Upper lobe of left lung (tissue), 4 donors: ENCODE measurements around the gene NHSL2.

Experiments used
- CTCF ChIP-seq, 6 experiments: fragments of 450-650 bp in 4 of 6; fragments of 200-600 bp in 2 of 6; sonication (generic) in 2 of 6; IDR thresholded peaks; one replicate each; pipeline ENCODE4 v1.5.1; 2016 to 2019; ENCODE audit warnings: antibody characterized with exemption in 6 of 6
- POLR2A ChIP-seq, 4 donors: fragments of 450-650 bp; IDR thresholded peaks; one replicate each; pipeline ENCODE4 v1.5.1; 2016 to 2017; ENCODE audit warnings: antibody characterized with exemption in 4 of 4, mild to moderate bottlenecking in 2 of 4

DNA sequence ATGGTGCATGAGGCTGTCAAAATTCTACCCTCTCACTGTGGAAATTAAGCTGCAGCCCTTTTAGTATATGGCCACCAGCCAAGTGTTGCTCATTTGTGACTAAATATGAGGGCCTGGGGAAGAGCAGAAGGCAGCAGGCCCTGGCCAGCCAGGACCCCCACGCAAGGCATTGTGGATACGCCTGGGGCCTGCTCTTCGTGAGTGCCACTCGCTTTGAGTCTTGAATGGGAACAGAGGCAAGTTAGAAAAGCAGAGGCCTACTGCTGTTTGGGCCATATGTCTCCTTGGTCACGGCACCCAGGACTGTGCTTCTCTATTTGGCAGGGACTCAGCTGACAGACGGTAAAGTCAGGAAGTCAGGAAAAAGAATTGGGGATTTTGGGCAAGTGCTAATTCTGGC, 210.2 kb downstream of the NHSL2 start:
- TF ChIP-seq POLR2A (IDR thresholded peaks at IDR 0.05) = no peak
- TF ChIP-seq CTCF (IDR thresholded peaks at IDR 0.05) = no peak
